NCI-H345 treated with DMSO at 0.1 percent for 48 hours (cell line): ENCODE measurements around the gene MYO7B.

Source experiments
- DNase-seq: peaks from one replicate; lab custom pipeline; 2025; ENCODE audit not compliant: unreplicated experiment; lab: John Stamatoyannopoulos, UW

MYO7B gene

DNA sequence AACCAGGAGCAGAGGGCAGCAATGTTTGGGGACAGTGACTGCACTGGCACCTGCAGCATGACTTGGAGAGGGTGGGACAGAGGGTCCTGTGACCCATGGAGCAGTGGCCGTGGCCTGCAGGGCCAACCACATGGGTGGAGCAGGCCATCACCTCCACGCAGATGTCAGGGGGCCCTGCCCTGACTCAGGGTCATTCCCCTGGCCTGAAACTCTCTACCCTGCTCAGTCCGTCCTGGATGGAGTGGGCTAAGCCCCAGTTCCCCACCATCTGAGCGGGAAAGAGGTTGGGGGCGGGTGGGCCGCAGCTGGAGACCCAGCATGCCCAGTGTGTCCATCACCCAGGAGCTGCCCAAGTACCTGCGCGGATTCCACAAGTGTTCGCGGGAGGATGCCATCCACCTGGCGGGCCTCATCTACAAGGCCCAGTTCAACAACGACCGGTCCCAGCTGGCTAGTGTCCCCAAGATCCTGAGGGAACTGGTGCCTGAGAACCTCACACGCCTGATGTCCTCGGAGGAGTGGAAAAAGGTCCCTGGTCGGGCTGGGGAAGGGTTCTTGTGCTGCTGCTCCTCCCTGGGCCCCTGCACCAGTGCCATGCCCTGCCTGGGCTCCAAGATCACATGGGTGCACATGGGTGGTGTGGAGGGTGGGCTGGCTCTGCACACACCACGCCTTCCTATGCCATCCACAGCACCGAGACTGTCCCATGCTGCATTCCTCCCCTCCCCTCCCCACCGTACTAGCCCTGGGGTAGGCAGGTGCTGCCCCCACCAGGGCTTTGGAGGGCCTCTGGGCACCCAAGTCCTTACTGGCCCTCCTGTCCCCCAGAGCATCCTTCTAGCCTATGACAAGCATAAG, 100.1 kb downstream of the MYO7B start:
- DNase-seq = no peak

DNA sequence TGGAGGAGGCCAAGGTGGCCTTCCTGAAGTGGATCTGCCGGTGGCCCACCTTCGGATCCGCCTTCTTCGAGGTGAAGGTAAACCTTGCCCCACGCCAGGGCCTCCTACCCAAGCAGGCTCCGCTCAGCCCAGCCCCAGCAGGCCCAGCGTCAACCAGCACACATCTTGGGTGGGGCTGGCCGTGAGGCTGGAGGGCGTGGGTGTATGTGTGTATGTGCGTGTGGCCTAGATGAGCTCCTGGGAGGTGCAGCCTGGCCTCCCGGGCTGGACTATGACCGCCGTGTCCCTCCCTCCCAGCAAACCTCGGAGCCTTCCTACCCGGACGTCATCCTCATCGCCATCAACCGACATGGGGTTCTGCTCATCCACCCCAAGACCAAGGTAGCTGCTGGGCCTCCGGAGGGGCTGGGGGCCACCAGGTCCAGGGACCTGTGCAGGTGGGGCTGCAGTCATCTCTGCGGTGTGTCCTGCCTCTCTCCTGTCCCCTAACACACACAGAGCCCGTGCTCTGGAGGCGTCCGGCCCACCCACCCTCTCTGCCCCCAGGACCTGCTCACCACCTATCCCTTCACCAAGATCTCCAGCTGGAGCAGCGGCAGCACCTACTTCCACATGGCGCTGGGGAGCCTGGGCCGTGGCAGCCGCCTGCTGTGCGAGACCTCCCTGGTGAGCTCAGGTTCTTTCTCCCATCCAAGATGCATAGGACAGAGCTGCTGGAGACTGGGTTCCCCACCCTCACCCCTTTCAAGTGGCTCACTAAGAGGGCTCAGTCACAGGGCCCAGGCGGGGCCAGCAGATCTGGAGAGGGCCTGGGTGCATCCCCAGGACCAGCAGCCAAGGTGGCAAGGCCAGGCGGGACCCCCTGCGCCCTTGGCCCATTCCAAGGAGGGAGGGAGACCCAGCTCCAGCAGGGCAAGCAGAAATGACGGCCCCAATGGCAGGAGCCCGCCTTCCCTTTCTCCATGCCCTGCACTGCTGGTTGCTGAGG, 101.1 kb downstream of the MYO7B start:
- DNase-seq = no peak

DNA sequence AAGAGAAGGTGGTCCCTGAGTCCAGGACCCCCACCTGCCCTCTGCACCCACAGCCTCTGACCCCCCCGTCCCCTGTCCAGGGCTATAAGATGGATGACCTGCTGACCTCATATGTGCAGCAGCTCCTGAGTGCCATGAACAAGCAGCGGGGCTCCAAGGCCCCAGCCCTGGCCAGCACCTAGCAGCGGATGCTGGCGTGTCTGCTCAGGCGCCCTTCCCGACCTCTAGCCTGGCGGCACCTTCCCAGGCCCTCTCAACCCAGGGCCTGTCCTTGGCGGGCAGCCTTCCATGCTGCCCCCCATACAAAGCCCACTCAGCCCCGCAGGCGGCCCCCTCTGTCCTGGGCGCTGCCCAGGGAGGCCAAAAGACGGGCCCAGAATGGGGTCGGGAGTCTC, 101.8 kb downstream of the MYO7B start:
- DNase-seq = no peak

DNA sequence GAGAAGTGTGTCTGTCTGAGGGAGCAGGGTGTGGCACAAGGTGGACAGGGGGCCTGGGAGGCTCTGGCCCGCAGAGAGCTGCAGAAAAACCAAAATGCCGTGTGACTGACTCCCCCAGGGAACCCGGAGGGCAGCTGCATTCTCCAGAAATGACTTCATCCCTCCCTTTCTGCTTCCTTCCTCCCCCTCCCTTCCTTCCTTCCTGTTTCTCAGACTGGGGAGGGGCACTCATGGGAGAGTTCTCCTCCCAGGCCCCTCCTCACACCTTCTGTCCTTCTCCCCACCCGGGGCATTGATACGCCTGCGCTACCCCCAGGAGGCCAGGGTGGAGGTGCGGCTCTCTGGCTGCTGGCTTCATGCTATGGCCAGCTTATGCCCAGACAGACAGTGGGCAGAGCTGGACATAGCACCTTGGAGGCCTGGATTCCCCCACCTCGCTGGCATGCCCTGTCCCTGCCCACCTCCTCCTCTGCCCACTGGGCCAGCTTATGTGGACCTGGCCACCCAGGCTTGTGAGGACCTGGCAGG, 102.3 kb downstream of the MYO7B start:
- no peak for DNase-seq

DNA sequence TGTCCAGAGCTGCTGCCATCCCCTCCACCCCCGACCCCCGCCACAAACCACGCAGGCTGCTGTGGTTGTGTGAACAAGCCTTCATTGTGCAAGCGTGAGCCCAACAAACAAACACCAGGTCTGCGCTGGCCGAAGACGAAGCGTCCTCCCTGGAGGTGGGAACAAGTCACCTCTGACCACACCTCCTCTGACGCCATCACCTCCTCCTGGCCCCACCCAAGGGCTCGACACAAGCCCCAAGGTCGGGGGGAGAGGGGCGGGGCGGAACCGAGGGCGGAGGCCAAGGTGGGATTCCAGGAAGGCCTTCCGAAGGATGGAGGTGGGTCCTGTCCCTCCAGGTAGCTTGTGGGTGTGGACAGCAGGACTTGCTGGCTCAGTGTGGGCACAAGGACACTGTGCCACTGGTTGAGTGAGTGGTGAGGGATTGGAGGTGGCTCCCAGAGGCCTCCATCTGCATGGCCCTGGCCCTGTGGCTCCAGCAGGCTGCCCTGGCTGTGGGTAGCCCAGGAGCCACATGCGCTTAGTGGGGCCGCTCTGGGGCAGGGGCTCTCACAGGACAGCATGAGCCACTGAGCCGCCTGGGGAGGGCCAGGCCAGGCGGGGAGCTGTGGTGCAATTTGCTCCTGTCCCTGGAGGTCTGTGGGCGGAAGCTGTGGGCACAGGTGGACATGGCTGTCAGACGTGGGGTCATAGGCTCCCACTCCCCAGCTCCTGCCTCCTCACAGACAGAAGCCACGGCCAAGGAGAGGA, 103.1 kb downstream of the MYO7B start:
- no peak for DNase-seq

DNA sequence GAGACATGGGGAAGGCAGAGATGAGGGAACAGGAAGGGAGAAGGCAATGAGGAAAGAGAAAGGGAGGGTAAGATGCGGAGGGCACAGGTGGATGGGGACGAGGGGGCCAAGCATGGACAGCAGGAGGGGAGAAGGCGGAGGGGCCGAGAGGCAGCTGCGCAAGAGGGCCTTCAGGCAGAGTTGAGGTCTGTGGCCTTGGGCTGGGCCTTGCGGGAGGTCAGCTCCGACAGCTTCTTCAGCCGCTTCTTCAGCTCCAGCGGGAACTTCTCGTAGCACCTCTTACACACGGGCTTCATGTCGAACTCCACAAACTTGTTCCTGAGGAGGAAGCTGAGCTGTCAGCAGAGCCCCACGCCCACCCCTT, 103.6 kb downstream of the MYO7B start:
- no peak for DNase-seq

DNA sequence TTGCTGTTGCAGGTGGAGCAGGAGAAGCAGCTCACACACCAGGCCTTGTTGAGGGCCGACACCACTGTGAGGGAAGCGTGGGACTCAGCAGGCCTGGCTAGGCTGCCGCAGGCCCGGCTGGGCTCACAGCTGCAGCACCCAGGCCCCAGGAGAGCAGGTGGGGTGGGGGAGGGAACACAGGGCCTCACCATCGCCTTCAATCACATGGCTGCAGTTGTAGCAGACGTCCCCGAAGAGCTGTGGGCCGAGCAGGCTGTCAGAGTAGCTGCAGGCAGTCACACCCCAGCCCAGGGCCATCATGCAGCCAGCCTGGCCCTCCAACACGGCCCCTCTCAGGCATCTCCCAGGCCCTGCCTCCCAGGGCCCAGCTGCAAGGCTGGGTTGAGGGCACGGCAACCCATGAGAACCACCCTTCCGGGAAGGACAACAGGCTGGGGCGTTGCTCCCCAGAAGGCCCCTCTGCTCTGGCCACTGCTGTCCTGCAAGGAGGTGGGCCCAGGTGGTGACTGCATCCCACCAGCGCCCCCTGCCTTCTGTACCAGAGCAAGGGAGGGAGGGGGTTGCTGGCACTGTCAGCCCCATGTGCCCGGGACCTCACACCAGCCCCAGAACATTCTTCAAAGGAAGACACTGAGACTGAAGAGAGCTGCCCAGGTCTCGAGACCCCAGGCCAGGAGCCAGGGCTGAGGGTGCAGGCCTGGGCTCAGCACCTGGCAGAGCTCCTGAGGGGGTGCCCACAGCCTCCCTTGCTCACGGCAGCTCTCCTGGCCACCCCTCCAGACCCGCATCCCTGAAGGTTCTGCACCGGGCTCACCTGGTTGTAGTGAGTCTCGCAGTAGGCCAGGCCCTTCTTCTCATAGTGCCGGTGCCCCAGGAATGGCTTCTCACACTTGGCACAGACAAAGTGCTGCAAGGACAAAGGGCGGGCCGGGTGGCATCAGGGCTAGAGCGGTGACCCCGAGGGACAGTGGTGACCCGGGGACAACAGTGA, 104.9 kb downstream of the MYO7B start:
- DNase-seq = no peak

DNA sequence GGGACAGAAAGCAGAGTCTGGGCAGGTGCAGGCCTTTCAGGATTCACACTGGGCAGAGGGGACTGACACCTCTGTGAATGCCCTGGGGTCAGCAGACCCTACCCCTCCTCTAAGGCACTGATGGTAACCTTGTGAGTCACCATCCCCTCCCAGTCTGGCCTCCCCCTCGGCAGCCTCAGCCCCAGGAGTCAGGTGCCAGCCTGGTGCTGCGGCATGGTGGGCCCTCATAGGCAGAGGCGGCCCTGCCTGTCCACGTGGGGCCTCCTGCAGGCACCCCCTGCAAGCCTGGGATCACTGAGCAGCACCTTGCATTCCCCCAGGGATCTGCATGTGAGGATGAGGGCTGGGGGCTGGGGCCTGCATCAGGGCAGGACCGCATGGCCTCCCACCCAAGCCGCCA, 105.7 kb downstream of the MYO7B start:
- no peak for DNase-seq

DNA sequence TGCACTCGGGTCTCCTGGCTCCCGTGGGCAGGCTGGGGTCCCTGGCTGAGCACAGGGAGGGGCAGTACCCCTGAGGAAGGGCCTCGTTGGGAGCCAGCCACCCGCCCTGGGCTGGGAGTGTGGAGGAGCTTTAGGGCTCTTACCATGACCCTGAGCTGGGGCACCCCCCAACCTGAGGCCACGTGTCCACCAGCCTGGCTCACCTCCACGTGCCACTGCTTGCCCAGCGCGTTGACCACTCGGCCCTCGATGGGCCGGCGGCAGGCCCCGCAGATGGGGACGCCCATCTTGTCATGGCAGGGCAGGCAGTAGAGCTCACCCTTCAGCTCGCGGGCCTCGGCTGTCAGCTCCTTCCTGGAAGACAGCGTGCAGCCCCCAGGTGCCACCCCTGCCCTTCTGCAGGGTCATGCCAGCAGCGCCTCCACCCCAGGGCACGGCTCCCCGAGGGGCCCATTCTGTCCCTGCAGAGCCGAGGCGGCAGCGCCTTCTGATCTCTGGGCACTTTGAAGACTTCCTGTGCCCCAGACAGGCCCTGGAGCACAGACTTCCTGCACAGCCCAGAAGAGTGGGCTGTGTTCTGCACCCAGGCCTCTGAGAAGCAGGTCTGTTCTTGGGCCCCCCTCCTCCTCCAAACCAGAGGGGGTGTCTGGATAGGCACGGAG, 106.5 kb downstream of the MYO7B start:
- no peak for DNase-seq

DNA sequence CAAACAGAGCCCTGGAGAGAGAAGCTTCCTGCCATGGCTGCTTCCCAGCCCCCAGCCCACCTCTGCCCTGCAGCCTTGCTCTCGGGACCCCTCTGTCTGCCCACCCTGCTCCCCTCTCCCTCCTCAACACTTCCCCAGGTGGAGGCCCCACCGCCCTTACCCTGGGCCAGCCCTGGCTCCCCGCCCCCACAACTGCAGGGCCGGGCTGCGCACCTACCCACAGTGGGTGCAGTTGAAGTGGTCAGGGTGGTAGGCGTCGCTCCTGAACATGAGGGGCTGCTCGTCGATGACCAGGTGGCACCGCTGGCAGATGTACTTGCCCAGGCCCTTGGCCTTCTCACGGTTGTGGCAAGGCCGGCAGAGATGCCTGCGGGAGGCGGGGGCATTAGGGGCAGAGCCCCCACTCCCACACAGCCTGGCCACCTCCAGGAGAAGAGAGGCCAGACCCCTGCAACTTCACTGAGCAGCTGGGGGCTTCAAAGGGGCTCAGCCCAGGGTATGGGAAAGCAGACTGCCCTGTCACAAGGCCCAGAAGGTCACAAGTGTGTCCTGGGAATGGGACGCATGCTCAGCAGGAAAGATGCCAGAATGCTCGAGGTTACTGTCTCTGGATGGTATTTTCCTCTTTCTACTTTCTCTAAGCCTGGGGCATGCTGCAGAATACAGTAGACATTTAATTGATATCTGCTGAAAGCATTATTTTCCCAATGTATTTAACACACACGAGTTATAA, 107.4 kb downstream of the MYO7B start:
- no peak for DNase-seq

DNA sequence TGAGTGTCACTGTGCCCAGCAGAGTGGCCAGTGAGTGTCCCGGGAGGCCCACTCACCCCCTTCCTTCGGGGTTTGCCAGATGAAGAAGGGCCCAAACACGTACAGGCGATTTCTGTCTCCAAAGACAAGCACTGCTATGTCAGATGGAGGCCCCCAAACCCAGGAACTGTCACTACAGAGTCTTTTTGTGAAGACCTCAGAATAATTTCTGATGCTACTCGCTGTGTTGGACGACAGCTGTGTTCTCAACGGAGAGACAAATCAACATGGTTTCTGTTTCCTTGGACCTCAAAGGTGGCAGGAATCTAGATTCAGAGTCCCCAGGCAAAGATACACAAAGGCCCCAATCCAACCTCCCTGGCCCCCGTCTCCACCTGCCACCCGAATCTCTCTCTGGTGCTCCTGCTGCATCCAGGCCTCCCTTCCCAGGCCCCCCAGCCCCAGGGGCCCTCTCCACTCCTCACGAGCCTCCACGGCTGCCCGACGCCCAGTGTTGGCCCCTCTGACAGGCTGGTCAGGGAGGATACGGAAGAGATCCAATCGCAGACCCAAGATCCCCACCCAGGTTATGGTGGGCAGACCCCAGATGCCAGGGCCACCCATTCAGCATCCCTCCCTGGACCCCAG, 108.1 kb downstream of the MYO7B start:
- DNase-seq = no peak

DNA sequence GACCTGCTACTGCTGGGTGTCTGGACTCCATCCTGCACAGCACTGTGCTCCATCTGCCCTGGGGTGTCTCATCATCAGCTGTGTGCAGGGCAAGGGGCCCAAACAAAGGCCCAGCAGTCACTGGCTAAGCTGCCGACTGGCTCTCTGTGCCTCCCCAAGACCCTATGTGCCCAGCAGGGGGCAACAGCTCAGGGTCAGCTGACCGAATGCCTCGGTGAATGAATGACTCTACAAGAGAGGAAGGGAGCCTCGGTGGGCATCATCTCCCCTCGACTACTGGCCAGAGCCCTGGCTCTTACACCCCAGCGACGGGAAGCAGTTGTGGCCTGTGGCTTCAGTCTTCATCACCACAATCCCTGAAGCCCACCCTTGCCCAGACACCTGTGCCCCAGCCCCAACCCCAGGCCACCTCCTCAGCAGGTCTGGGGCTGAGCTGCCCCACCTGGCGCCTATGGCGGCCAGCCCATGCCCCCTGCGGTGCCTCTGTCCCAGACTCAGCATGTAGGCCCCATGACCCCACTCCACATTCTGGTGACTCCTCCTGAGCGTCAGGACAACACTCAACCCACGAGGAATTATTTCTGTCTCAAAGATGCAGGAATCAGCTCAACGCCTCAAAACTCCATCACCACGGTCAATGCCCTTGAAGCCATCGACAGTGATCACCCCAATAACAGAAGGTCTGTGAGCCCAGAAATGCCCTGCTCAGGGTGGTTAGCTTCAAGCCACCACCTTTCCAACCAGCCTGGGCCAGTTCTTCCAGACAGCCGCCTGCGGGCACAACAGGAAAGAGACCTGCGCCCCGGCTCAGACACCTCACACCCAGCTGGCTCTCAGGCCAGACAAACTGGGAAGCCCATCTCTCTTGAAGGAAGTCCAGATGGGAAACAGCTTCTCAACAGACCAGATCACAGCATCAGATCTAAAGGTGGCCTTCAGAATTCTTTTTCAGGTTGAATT, 108.9 kb downstream of the MYO7B start:
- DNase-seq = no peak

DNA sequence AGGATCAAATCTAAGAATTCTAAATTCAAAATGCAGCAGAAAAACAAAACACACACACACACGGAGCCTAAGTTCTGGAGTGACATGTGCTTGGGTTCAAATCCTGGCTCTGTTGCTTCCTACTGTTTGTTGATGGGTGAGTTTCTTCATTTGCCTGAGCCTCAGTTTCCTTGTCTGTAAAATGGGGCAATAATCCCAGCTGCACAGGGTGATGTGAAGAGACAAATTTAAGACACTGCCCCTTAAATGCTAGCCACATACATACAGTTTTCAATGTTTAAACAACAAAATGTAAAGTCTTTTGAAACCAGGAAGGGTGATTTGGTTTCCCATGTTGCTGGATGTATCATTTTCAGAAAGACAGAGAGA, 109.5 kb downstream of the MYO7B start:
- no peak for DNase-seq

DNA sequence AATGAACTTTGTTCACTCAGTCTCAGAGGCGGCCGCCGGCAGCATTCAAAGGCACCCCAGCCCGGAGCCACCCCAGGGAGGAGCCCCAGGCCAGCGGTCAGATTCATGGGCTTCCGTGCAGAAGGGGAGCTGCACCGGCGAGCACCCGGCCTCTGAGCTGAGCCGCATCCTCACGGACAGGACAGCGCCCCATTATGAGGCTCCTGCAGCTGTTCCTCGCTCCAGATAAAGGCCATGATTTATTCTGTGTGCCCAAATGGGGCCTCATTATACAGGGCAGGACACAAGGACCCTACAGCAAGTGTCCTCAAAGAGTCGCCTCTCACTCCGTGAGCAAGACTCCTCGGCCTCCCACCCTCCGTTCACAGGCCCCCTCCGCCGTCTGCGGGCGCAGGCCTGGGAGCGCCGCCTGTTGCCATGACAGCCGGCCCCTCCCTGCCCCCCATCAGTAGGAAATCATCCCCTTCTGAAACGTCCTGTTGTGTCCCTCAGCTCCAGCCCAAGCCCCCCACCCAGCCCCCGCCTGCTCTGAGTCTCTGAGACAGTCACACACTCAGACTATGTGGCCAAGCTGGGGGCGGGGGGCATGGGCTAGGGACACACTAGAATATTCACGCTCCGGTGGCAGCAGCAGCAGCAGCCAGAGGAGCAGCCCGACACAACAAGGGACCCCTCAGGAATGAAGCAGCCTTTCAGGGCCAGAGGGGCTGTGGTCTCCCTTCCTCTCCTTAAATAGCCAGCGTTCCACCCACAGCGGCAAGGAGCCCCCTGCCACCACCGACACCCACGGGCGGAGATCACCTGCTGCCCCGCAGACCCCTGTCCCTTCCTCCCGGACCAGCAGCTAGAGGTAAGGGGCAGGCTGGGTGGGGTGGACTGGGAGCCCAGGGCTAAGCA, 110.2 kb downstream of the MYO7B start, which contains the start of gene GPR17:
GPR17 (plus strand) TSS at position 759 of the 897 bp plus-strand sequence. CDS start 4,583 bp downstream, outside the sequence.
- no peak for DNase-seq

DNA sequence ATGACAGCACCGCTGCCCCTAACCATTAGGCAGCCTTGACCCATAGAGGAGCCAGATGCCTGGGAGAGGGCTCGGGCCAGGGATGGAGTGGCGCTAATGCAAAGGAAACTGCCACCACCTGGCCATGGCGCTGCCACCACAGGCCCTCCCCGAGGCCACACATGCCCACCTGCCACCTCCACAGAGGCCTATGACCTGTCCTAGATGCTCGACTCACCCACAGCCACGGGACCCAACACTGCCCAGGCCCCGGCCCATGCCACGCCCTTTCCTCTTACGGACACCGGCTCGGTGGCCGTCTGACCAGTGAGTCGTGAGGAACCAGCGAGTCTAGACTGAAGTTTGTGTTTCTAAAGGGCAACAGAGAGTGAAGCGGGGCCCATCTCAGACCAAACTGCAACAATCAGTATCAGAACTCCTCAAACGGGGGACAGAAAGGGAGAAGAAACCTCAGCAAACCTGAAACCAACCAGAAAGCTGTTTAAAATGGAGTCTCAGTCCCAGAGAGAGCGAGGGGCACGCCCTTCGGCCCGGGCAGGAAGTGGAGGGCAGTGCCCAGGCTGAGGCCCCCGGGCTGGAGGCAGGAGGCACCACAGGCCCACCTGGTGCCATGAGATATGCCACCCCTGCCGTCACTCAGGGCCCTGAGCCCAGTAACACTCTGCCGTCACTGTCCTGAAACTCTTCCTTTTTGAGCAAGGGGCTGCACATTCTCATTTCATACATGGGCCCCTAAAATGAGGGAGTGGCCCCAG, 111.2 kb downstream of the MYO7B start:
- no peak for DNase-seq
